Activated effector memory CD4-positive, alpha-beta T cell treated with anti-CD3 and anti-CD28 coated beads, Interleukin-2, amount 50 U/mL, for 16 hours (primary cell): ENCODE measurements around the gene ATG16L2.
"Not testable (repeated sequence)": the region's sequence is repeated elsewhere in the genome, so short reads cannot be mapped to it uniquely, and the experiment has no call there.

Source experiments
- DNase-seq: peaks from one replicate; pipeline ENCODE4 v3.0.0-alpha.2; 2020

The ATG16L2 gene

GRCh38 chr11:72850832-72851231 lies 36.6 kb downstream of the ATG16L2 start:
- DNase-seq = no peak

DNA sequence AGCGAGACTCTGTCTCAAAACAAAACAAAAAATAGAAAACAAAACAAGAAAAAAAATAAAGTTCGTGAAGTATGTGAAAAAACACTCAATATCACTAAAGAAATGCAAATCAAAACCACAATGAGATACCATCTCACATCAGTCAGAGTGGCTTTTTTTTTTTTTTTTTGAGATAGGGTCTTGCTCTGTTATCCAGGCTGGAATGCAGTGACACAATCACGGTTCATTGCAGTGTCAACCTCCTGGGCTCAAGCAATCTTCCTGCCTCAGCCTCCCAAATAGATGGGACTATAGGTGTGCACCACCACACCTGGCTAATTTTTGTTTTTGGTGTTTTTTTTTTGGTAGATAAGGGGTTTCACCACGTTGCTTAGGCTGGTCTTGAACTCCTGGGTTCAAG lies 37.5 kb downstream of the ATG16L2 start:
- DNase-seq = no peak

DNA sequence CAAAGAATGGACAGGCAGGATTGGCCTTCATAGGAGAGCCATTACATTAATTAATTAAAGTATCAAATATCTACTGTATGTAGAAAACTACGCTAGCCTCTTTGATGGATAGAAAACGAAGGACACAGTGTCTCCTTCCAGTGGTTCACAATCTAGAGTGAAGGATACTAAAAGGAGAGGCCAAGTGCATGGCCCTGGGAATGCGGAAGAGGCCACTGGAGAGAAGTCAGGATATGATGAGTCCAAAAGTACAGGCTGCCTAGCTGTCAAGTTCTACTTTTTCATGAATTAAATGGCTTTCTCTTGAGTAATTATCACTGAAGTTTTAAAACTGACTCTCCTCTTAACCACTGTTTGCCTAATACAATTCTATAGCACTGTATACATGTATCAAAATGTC lies 41.9 kb downstream of the ATG16L2 start:
- no peak for DNase-seq

DNA sequence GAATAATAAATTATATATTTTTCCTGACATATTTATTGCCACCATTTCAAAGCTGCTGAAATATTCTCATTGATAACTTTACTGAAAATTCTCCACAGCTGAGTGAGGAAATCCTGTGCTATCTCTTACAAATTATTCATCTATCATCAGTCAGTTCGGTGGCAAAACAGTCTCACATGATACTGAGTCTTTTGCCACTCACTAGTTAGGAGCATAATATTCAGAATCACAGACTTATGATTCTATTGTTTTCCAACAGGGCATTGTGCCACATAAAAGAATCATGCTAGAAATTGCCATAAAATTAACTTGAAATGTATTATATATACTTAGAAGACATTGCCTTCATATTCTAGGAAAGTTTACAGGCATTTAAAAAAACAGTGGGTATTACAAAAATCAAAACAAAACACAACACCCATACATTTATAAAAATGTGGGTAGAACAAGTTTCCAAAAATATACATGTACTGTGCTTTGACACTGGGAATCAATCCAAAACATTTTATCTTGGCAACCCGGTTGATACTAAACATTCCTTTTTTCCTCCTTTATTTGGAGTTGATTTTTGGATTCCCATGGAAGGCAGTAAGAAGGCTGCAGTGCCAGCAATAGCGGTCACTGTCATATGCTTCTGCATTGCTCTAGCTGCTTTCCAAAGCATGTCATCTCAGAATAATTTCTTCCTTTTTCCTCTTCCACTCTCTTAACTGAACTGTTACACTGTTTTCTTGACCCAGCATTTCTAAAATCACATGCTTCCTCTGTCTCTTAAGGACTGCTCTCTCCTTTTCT lies 42.5 kb downstream of the ATG16L2 start:
- DNase-seq = no peak

GRCh38 chr11:72858267-72858666 lies 44.1 kb downstream of the ATG16L2 start:
- not testable (repeated sequence) for DNase-seq

DNA sequence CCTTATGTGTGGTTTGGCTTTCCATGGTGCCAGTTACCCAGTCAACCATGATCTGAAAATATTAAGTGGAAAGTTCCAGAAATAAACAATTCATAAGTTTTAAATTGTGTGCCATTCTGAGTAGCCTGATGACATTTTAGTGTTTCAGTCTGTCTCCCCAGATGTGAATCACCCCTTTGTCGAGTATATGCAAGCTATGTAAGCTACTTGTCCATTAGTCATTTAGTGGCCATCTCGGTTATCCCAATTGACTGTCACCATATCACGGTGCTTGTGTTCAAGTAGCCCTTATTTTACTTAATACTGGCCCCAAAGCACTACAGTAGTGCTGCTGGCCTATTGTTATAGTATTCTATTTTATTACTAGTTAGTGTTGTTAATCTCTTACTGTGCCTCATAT lies 44.9 kb downstream of the ATG16L2 start:
- DNase-seq = no peak

GRCh38 chr11:72860010-72860409 lies 45.8 kb downstream of the ATG16L2 start:
- DNase-seq = no peak

DNA sequence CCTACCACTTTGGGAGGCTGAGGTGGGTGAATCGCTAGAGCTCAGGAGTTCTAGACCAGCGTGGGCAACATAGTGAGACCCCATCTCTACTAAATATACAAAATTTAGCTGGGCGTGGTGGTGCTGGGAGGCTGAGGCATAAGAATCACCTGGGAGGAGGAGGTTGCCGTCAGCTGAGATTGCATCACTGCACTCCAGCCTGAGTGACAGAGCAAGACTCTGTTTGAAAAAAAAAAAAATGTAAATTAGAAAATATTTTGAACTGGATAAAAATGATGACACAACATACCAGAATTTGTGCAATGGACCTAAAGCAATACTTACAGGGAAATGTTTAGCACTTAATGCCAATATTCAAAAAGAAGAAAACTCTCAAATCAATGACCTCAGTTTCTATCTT lies 46.4 kb downstream of the ATG16L2 start:
- DNase-seq = no peak

GRCh38 chr11:72863091-72863490 lies 48.9 kb downstream of the ATG16L2 start:
- DNase-seq = no peak

DNA sequence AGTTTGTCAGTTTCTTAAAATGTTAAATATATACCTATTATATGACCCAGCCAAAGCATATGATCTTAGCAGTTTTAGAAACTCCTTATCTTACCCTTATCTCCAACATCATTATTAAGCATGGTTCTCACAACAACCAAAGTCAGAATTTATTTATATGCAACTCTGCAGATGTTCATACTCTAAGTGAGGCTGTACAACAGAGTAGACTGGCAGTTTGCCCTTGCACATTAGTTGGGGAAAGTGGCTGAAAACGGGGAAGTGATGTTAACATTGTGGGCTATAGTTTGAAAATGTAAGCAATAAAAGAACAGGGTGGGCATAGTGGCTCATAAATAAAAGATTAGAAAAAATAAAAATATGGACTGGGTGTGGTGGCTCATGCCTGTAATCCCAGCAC lies 49.7 kb downstream of the ATG16L2 start:
- no peak for DNase-seq

DNA sequence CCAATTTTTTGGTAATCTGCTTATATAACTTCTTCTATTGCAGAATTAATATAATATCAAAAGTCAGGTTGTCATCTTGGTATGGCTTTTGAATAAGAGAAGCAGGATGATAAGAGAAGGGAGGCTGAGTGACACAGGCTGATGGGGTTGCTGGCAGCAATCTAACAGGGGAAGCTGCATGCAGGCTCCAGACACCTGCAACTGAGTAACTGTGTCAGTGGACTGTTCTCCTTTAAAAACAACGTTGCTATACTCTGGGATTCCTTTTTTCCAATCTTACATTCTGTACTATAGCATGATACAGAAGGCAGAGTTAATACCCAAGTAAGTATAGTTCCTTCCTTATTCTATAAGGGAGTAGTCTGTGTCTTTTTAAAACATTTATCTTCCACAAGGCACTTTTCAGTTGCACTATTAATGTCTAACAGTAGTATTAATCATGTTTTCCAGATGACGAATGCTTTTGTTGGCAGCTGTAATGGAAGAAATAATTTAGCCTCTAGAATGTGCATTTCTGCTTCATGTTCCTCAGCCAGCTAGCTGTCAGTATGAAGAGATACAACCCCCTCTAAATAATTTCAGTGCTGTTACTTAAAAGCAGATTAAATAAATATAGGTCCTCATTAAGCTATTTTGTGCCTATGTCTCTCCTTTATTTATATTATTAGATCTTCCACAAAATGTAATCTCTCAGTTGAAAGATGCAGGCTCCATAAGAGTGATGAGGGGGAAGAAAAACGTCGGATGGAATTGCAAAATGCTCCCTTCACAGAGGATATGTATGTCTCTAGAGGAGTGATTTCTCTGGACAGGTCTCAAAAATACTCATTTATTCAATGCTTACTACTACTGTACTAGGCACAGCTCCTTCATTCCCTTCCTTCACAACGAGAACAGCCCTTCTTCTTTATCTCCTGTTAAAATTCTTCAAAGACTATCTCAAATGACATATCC lies 50.8 kb downstream of the ATG16L2 start:
- DNase-seq = no peak

- no peak for DNase-seq
Measured at GRCh38 chr11:72867970-72868369, 53.8 kb downstream of the ATG16L2 start.

- DNase-seq = no peak
Measured at GRCh38 chr11:72869831-72870230, 55.6 kb downstream of the ATG16L2 start.

GRCh38 chr11:72871119-72871518 lies 56.9 kb downstream of the ATG16L2 start:
- no peak for DNase-seq

GRCh38 chr11:72872012-72872411 lies 57.8 kb downstream of the ATG16L2 start:
- no peak for DNase-seq

DNA sequence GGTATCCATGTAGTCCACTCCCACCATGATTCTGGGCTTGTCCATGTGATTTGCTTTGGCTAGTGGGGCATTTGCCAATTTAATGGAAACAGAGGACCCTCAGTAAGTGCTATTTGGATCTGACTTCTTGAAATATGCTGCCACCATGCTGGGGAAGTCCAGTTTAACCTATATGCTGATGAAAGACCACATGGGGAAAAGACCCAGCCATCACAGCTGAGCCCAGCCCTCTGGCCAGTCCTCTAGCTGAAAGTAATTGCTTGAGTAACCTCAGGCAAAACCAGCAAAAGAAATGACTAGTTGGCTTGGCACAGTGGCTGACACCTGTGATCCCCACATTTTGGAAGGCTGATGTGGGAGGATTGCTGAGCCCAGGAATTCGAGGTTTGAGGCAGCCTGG lies 61.5 kb downstream of the ATG16L2 start:
- DNase-seq = no peak

GRCh38 chr11:72876147-72876546 lies 61.9 kb downstream of the ATG16L2 start:
- no peak for DNase-seq
